GM23338 (cell line): Measurements from ENCODE around the gene GALNT6. TPM values are rescaled to one million over a fixed set of nuclear protein-coding genes. Genes with fewer than 3 reads are reported as not detected.

Experiments
- ATAC-seq: fragments of 200-7000 bp; cut with Tn5 transposase; 3 replicates; pipeline ENCODE4 v1.9.1; 2020
- DNase-seq: peaks from one replicate; pipeline ENCODE4 v3.0.0-alpha.2; 2015; ENCODE audit warnings: low spot score
- H2AFZ ChIP-seq: fragments of 200-600 bp; sonication (generic); 2 replicates; pipeline ENCODE4 v1.8.0; 2016; ENCODE audit warnings: antibody characterized with exemption, mild to moderate bottlenecking, moderate library complexity
- H3F3A ChIP-seq: fragments of 200-600 bp; sonication (generic); replicated peaks from 2 replicates; pipeline ENCODE4 v1.8.0; 2017; ENCODE audit warnings: antibody characterized with exemption, mixed run types, low read depth
- H3K27ac ChIP-seq: fragments of 200-600 bp; sonication (generic); 2 replicates; pipeline ENCODE4 v1.6.1; 2016; ENCODE audit warnings: low read depth
- H3K27me3 ChIP-seq: fragments of 200-600 bp; sonication (generic); 2 replicates; pipeline ENCODE4 v1.8.0; 2016; ENCODE audit warnings: mild to moderate bottlenecking, mixed run types, moderate library complexity; ENCODE audit not compliant: insufficient read depth
- H3K36me3 ChIP-seq: fragments of 200-600 bp; sonication (generic); 2 replicates; pipeline ENCODE4 v1.8.0; 2016; ENCODE audit warnings: mild to moderate bottlenecking; ENCODE audit not compliant: insufficient read depth
- H3K4me1 ChIP-seq: fragments of 200-600 bp; sonication (generic); 2 replicates; pipeline ENCODE4 v1.8.0; 2016; ENCODE audit warnings: mild to moderate bottlenecking, moderate library complexity; ENCODE audit not compliant: insufficient read depth
- H3K4me2 ChIP-seq: fragments of 200-600 bp; sonication (generic); 2 replicates; pipeline ENCODE4 v1.7.1; 2017; ENCODE audit warnings: mixed run types
- H3K4me3 ChIP-seq: fragments of 200-600 bp; sonication (generic); 2 replicates; pipeline ENCODE4 v1.6.1; 2016; ENCODE audit warnings: mixed run types
- H3K79me2 ChIP-seq: fragments of 200-600 bp; sonication (generic); replicated peaks from 2 replicates; pipeline ENCODE4 v1.8.0; 2017; ENCODE audit warnings: mild to moderate bottlenecking; ENCODE audit not compliant: insufficient read depth
- H3K9me2 ChIP-seq: fragments of 200-600 bp; sonication (generic); 2 replicates; pipeline ENCODE4 v1.8.0; 2017; ENCODE audit not compliant: insufficient read depth
- H4K20me1 ChIP-seq: fragments of 200-600 bp; sonication (generic); replicated peaks from 2 replicates; pipeline ENCODE4 v1.8.0; 2017; ENCODE audit warnings: mild to moderate bottlenecking; ENCODE audit not compliant: insufficient read depth
- H3K27ac Mint-ChIP-seq: 2 replicates; pipeline ENCODE4 v1.8.0; 2020; ENCODE audit warnings: inconsistent platforms, mild to moderate bottlenecking, moderate library complexity, mixed read lengths
- H3K27me3 Mint-ChIP-seq: 3 replicates; pipeline ENCODE4 v1.8.0; 2022; ENCODE audit warnings: low read depth, mild to moderate bottlenecking, moderate library complexity, mixed read lengths, inconsistent platforms; ENCODE audit not compliant: insufficient read depth, poor library complexity
- H3K36me3 Mint-ChIP-seq: 3 replicates; pipeline ENCODE4 v1.8.0; 2021; ENCODE audit warnings: low read depth, mild to moderate bottlenecking, inconsistent platforms, moderate library complexity, mixed read lengths
- H3K4me1 Mint-ChIP-seq: 3 replicates; pipeline ENCODE4 v1.8.0; 2020; ENCODE audit warnings: mild to moderate bottlenecking, inconsistent platforms, mixed read lengths
- H3K4me3 Mint-ChIP-seq: 3 replicates; pipeline ENCODE4 v1.8.0; 2021; ENCODE audit warnings: moderate library complexity, mild to moderate bottlenecking, inconsistent platforms, mixed read lengths
- H3K9me3 Mint-ChIP-seq: 3 replicates; pipeline ENCODE4 v1.8.0; 2020; ENCODE audit warnings: moderate library complexity, mild to moderate bottlenecking, inconsistent platforms, mixed read lengths
- CREB1 ChIP-seq: fragments of 250-450 bp; sonication (Bioruptor Pico); IDR thresholded peaks from 2 replicates; pipeline ENCODE4 v1.5.0; 2020; ENCODE audit warnings: low read depth, mild to moderate bottlenecking, moderate library complexity
- EZH2 ChIP-seq: fragments of 200-600 bp; sonication (generic); IDR thresholded peaks from one replicate; pipeline ENCODE4 v1.8.0; 2017; ENCODE audit warnings: antibody characterized with exemption, mild to moderate bottlenecking, low read depth; ENCODE audit not compliant: unreplicated experiment
- EZH2phosphoT487 ChIP-seq: fragments of 200-600 bp; sonication (generic); IDR thresholded peaks from one replicate; pipeline ENCODE4 v1.8.1; 2018; ENCODE audit warnings: antibody characterized with exemption; ENCODE audit not compliant: unreplicated experiment
- NANOG ChIP-seq: IDR thresholded peaks from 2 replicates; pipeline ENCODE4 v1.6.1; 2016; ENCODE audit warnings: antibody characterized with exemption, borderline replicate concordance
- POLR2AphosphoS5 ChIP-seq: IDR thresholded peaks from 2 replicates; pipeline ENCODE4 v1.6.1; 2016; ENCODE audit warnings: antibody characterized with exemption, low read depth
- STAT1 ChIP-seq: IDR thresholded peaks from one replicate; pipeline ENCODE4 v1.6.1; 2016; ENCODE audit warnings: antibody characterized with exemption; ENCODE audit not compliant: unreplicated experiment
- ZNF331 ChIP-seq: fragments of 250-450 bp; sonication (Bioruptor Pico); IDR thresholded peaks from 2 replicates; pipeline ENCODE4 v1.5.0; 2020; ENCODE audit warnings: low read depth, mild to moderate bottlenecking, moderate library complexity
- polyA plus RNA-seq: library from polyadenylated mRNA; unstranded; fragments of >200 nt; fragmentation: Nextera tagmentation; extraction: Ambion mirVana; gene quantifications from 2 replicates; pipeline ENCODE4 v1.2.1, GENCODE V29; 2016
- total RNA-seq: library from RNA; depleted of rRNA; stranded (reverse); fragments of >200 nt; shearing (Covaris generic); gene quantifications from 2 replicates; pipeline ENCODE4 v1.2.3, GENCODE V29; 2014
- TF ChIP-seq, protein P1 (sequence below): IDR thresholded peaks from one replicate; pipeline ENCODE4 v1.6.1; 2018; ENCODE audit warnings: antibody characterized with exemption; ENCODE audit not compliant: unreplicated experiment
- TF ChIP-seq, protein P2 (sequence below): fragments of 250-450 bp; sonication (Bioruptor Pico); IDR thresholded peaks from 2 replicates; pipeline ENCODE4 v1.5.0; 2020; ENCODE audit warnings: mild to moderate bottlenecking, moderate library complexity
- TF ChIP-seq, protein P3 (sequence below): IDR thresholded peaks from 2 replicates; pipeline ENCODE4 v1.6.1; 2016; ENCODE audit warnings: antibody characterized with exemption

Gene GALNT6
- total and polyA plus RNA-seq, 2 experiments from 2014 or later: 8.1 to 18.6 TPM

DNA sequence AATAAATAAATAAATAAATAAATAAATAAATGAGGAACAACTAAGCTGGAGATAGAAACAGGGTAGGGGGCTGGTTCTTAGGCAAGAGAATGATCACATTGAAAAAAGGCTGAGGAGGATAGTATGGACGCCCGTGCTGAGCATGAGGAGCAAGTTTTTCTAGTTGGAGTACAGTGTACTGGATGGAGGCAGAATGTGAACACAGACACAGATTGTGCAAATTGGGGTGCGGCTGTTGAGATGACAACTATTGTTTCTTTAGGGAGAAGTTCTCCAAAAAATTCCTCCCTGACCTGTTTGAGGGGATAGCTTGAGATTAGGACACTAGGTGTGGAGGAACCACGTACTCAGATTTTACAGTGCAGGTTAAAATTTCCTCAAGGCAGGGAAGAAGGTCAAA lies 66.3 kb downstream of the GALNT6 start (continued):
- TF ChIP-seq, protein P1, sequence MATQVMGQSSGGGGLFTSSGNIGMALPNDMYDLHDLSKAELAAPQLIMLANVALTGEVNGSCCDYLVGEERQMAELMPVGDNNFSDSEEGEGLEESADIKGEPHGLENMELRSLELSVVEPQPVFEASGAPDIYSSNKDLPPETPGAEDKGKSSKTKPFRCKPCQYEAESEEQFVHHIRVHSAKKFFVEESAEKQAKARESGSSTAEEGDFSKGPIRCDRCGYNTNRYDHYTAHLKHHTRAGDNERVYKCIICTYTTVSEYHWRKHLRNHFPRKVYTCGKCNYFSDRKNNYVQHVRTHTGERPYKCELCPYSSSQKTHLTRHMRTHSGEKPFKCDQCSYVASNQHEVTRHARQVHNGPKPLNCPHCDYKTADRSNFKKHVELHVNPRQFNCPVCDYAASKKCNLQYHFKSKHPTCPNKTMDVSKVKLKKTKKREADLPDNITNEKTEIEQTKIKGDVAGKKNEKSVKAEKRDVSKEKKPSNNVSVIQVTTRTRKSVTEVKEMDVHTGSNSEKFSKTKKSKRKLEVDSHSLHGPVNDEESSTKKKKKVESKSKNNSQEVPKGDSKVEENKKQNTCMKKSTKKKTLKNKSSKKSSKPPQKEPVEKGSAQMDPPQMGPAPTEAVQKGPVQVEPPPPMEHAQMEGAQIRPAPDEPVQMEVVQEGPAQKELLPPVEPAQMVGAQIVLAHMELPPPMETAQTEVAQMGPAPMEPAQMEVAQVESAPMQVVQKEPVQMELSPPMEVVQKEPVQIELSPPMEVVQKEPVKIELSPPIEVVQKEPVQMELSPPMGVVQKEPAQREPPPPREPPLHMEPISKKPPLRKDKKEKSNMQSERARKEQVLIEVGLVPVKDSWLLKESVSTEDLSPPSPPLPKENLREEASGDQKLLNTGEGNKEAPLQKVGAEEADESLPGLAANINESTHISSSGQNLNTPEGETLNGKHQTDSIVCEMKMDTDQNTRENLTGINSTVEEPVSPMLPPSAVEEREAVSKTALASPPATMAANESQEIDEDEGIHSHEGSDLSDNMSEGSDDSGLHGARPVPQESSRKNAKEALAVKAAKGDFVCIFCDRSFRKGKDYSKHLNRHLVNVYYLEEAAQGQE: no peak
- TF ChIP-seq ZNF331 (CRISPR knock-in tag) (no peak), CREB1 (CRISPR knock-in tag) (no peak), EZH2phosphoT487 (no peak), POLR2AphosphoS5 (no peak)

DNA sequence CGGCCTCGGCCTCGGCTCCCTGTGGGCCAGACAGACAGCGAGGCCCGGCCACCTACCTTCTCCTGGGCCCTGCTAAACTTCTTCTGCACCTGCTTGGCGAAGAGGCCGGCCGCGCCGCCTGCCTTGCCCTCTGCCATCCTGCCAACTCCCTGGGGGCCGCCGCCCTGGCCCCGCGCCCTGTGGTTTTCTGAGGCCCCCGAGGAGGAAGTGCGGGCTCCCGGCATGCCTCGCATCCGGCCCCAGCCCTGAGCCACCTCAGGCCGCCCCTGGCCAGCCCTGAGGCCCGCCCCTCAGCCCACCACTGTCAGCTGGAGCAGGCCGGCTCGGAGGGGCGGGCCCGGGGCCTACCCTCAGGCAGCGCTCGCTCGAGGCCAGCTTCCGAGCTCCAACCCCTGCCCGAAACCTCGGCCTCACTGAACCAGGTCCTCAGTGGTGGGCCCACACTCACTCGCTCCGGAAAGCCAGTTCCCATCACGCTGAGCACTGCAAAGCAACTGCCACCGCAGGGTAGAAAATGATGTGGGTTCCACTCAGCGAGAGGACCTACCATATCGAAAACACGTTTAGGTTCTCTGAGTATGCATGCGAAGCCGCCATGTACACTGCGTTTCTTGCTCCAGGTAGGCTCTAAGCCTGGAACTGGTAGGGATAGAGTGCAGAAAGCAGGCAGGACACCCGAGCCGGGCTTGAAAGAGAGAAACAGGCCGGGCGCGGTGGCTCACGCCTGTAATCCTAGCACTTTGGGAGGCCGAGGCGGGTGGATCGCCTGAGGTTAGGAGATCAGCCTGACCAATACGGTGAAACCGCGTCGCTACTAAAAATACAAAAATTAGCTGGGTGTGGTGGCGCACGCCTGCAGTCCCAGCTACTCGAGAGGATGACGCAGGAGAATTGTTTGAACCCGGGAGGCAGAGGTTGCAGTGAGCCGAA lies 67.0 kb downstream of the GALNT6 start, which contains the start of gene BIN2:
BIN2 (minus strand) TSS at position 209 of the 930 bp plus-strand sequence; CDS start at position 137, 72 bp downstream.
- H3K27ac Mint-ChIP-seq: no peak within 1 kb of the TSS
- ATAC-seq (no peak; the same call in 2 of the 3 replicates), DNase-seq (no peak)
- no peaks in the 10 kb centered on the region for H3K9me3 Mint-ChIP-seq
- Histone ChIP-seq H3K79me2 (no peaks in the 10 kb centered on the region), H3F3A (0 out of 2 replicates have a peak, but pooled peaks cover 4% of the 10 kb centered on the region), H3K4me3 (no peak within 1 kb of the TSS), H3K36me3 (no peaks in the 10 kb centered on the region), H4K20me1 (no peaks in the 10 kb centered on the region), H3K4me2 (no peak within 1 kb of the TSS), H3K27me3 (no peaks in the 10 kb centered on the region), H3K27ac (no peak within 1 kb of the TSS), H3K4me1 (peaks cover 11% of the 10 kb centered on the region), H2AFZ (peak within 1 kb of the TSS; percentile 74), H3K9me2 (0 out of 2 replicates have a peak, but pooled peaks cover 2% of the 10 kb centered on the region)
- TF ChIP-seq, protein P2, sequence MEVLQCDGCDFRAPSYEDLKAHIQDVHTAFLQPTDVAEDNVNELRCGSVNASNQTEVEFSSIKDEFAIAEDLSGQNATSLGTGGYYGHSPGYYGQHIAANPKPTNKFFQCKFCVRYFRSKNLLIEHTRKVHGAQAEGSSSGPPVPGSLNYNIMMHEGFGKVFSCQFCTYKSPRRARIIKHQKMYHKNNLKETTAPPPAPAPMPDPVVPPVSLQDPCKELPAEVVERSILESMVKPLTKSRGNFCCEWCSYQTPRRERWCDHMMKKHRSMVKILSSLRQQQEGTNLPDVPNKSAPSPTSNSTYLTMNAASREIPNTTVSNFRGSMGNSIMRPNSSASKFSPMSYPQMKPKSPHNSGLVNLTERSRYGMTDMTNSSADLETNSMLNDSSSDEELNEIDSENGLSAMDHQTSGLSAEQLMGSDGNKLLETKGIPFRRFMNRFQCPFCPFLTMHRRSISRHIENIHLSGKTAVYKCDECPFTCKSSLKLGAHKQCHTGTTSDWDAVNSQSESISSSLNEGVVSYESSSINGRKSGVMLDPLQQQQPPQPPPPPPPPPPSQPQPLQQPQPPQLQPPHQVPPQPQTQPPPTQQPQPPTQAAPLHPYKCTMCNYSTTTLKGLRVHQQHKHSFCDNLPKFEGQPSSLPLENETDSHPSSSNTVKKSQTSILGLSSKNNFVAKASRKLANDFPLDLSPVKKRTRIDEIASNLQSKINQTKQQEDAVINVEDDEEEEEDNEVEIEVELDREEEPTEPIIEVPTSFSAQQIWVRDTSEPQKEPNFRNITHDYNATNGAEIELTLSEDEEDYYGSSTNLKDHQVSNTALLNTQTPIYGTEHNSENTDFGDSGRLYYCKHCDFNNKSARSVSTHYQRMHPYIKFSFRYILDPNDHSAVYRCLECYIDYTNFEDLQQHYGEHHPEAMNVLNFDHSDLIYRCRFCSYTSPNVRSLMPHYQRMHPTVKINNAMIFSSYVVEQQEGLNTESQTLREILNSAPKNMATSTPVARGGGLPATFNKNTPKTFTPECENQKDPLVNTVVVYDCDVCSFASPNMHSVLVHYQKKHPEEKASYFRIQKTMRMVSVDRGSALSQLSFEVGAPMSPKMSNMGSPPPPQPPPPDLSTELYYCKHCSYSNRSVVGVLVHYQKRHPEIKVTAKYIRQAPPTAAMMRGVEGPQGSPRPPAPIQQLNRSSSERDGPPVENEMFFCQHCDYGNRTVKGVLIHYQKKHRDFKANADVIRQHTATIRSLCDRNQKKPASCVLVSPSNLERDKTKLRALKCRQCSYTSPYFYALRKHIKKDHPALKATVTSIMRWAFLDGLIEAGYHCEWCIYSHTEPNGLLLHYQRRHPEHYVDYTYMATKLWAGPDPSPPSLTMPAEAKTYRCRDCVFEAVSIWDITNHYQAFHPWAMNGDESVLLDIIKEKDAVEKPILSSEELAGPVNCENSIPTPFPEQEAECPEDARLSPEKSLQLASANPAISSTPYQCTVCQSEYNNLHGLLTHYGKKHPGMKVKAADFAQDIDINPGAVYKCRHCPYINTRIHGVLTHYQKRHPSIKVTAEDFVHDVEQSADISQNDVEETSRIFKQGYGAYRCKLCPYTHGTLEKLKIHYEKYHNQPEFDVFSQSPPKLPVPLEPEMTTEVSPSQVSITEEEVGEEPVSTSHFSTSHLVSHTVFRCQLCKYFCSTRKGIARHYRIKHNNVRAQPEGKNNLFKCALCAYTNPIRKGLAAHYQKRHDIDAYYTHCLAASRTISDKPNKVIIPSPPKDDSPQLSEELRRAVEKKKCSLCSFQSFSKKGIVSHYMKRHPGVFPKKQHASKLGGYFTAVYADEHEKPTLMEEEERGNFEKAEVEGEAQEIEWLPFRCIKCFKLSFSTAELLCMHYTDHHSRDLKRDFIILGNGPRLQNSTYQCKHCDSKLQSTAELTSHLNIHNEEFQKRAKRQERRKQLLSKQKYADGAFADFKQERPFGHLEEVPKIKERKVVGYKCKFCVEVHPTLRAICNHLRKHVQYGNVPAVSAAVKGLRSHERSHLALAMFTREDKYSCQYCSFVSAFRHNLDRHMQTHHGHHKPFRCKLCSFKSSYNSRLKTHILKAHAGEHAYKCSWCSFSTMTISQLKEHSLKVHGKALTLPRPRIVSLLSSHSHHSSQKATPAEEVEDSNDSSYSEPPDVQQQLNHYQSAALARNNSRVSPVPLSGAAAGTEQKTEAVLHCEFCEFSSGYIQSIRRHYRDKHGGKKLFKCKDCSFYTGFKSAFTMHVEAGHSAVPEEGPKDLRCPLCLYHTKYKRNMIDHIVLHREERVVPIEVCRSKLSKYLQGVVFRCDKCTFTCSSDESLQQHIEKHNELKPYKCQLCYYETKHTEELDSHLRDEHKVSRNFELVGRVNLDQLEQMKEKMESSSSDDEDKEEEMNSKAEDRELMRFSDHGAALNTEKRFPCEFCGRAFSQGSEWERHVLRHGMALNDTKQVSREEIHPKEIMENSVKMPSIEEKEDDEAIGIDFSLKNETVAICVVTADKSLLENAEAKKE (CRISPR knock-in tag): no peak
- TF ChIP-seq STAT1 (no peak), NANOG (no peak), EZH2 (no peak), ZNF331 (CRISPR knock-in tag) (no peak)
- TF ChIP-seq, protein P3, sequence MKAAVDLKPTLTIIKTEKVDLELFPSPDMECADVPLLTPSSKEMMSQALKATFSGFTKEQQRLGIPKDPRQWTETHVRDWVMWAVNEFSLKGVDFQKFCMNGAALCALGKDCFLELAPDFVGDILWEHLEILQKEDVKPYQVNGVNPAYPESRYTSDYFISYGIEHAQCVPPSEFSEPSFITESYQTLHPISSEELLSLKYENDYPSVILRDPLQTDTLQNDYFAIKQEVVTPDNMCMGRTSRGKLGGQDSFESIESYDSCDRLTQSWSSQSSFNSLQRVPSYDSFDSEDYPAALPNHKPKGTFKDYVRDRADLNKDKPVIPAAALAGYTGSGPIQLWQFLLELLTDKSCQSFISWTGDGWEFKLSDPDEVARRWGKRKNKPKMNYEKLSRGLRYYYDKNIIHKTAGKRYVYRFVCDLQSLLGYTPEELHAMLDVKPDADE: no peak
- peaks cover 21% of the 10 kb centered on the region for H3K4me1 Mint-ChIP-seq
- no peaks in the 10 kb centered on the region for H3K36me3 Mint-ChIP-seq
- no peak within 1 kb of the TSS; the same call in 2 of the 3 replicates for H3K4me3 Mint-ChIP-seq
- peaks cover 2% of the 10 kb centered on the region for H3K27me3 Mint-ChIP-seq
